Dedifferentiated amniotic fluid mesenchymal stem cell (primary cell): Measurements from ENCODE around the gene GSG1L.

Experiments
- DNase-seq: peaks from one replicate; pipeline ENCODE4 v3.0.0-alpha.2; 2016; ENCODE audit errors: extremely low spot score

GSG1L gene

GRCh38 chr16:28063591-28064061 is at the start of gene GSG1L:
GSG1L (minus strand) TSS chr16:28063714; CDS start chr16:28063424, 290 bp downstream.
- DNase-seq: no peak

- DNase-seq: no peak
Measured at GRCh38 chr16:28112908-28113307, 49.4 kb upstream of the GSG1L start.

- DNase-seq: no peak
Measured at GRCh38 chr16:28110977-28111376, 47.5 kb upstream of the GSG1L start.

- DNase-seq: no peak
Measured at GRCh38 chr16:28110479-28110878, 47.0 kb upstream of the GSG1L start.

GRCh38 chr16:28110074-28110473 is 46.6 kb upstream of the GSG1L start:
- no peak for DNase-seq

- DNase-seq: no peak
Measured at GRCh38 chr16:28108590-28109247, 45.2 kb upstream of the GSG1L start.

GRCh38 chr16:28107232-28107631 is 43.7 kb upstream of the GSG1L start:
- no peak for DNase-seq

- no peak for DNase-seq
Measured at GRCh38 chr16:28106467-28107215, 43.1 kb upstream of the GSG1L start.

- DNase-seq: no peak
Measured at GRCh38 chr16:28105954-28106353, 42.4 kb upstream of the GSG1L start.

GRCh38 chr16:28105297-28105696 is 41.8 kb upstream of the GSG1L start:
- DNase-seq: no peak

- DNase-seq: no peak
Measured at GRCh38 chr16:28104404-28104803, 40.9 kb upstream of the GSG1L start.

- DNase-seq: no peak
Measured at GRCh38 chr16:28103516-28104170, 40.1 kb upstream of the GSG1L start.

GRCh38 chr16:28101533-28101890 is 38.0 kb upstream of the GSG1L start:
- no peak for DNase-seq

- no peak for DNase-seq
Measured at GRCh38 chr16:28100810-28101532, 37.5 kb upstream of the GSG1L start.

GRCh38 chr16:28098959-28099945 is 35.7 kb upstream of the GSG1L start:
- no peak for DNase-seq

- no peak for DNase-seq
Measured at GRCh38 chr16:28098171-28098958, 34.9 kb upstream of the GSG1L start.

GRCh38 chr16:28096983-28097899 is 33.7 kb upstream of the GSG1L start:
- DNase-seq: no peak

- DNase-seq: no peak
Measured at GRCh38 chr16:28093385-28093725, 29.8 kb upstream of the GSG1L start.

GRCh38 chr16:28092721-28093384 is 29.3 kb upstream of the GSG1L start:
- no peak for DNase-seq
